ENCODE measurements around the gene GALR1.

- TF ChIP-seq CTCF (IDR thresholded peaks at IDR 0.05; ENCODE audit: low read depth, low read length) (no peak), EZH2phosphoT487 (IDR thresholded peaks at IDR 0.05; ENCODE audit: low read depth) (no peak)
Measured at GRCh38 chr18:77209587-77209986, 40.1 kb upstream of the GALR1 start.

All from OCI-LY3 (cell line).